GM12878 (cell line): ENCODE data around the gene SHC2. TPM values are rescaled to one million over a fixed set of nuclear protein-coding genes. Genes with fewer than 3 reads are reported as not detected.

Source experiments
- ATAC-seq: fragments of 200-7000 bp; cut with Tn5 transposase; 3 replicates; pipeline ENCODE4 v1.9.1; 2020; ENCODE audit warnings: mild to moderate bottlenecking, moderate library complexity
- BruUV-seq: library from RNA; stranded (reverse); fragments of 400-500 nt; replicated peaks from 2 replicates; lab custom pipeline; 2021; lab: Mats Ljungman, UMichigan
- CTCF ChIA-PET: fragments of 300-600 bp; sonication (Branson Sonifier 250); formaldehyde crosslinking; extraction: SDS; loops from one replicate; lab custom pipeline; 2021; ENCODE audit warnings: inconsistent platforms; lab: Yijun Ruan, JAX
- POLR2A ChIA-PET: fragments of 350-600 bp; formaldehyde crosslinking; extraction: SDS; loops from one replicate; lab custom pipeline; 2021; ENCODE audit warnings: inconsistent platforms; lab: Charles Lee
- RAD21 ChIA-PET: fragments of 300-600 bp; sonication (Branson Sonifier 250); formaldehyde crosslinking; loops from one replicate; lab custom pipeline; 2023; ENCODE audit warnings: antibody characterized with exemption; ENCODE audit not compliant: unreplicated experiment; lab: Charles Lee
- SMC1A ChIA-PET: fragments of 300-600 bp; sonication (Branson Sonifier 250); formaldehyde crosslinking; loops from one replicate; lab custom pipeline; 2023; ENCODE audit not compliant: unreplicated experiment, uncharacterized antibody; lab: Charles Lee
- DNase-seq: peaks from one replicate; pipeline ENCODE4 v3.0.0-alpha.2; 2011; ENCODE audit warnings: low read depth, low spot score
- FAIRE-seq: peaks from 3 replicates; lab custom pipeline; 2011; peaks lifted over from hg19 to GRCh38; lab: Jason Lieb, UNC
- H2AFZ ChIP-seq: 2 replicates; pipeline ENCODE4 v1.6.0; 2011; ENCODE audit warnings: low read depth, low read length, control low read depth; ENCODE audit not compliant: control insufficient read depth
- H3K27ac ChIP-seq: 2 replicates; pipeline ENCODE4 v1.5.1; 2011; ENCODE audit warnings: control low read depth; ENCODE audit not compliant: control insufficient read depth, insufficient read depth
- H3K27me3 ChIP-seq, 2 experiments: replicated peaks in 1 of 2; 2 replicates each; pipeline versions ENCODE4 v1.6.0 to v1.6.1; 2011; ENCODE audit warnings: low read length in 1 of 2; ENCODE audit not compliant: control insufficient read depth in 2 of 2, insufficient read depth in 2 of 2
- H3K36me3 ChIP-seq, 2 experiments: 2 replicates each; pipeline ENCODE4 v1.5.1; 2011; ENCODE audit warnings: low read length in 1 of 2; ENCODE audit not compliant: control insufficient read depth in 2 of 2, insufficient read depth in 2 of 2
- H3K4me1 ChIP-seq: 2 replicates; pipeline ENCODE4 v1.6.1; 2011; ENCODE audit warnings: mild to moderate bottlenecking, low read length, moderate library complexity, mixed read lengths; ENCODE audit not compliant: control insufficient read depth, insufficient read depth
- H3K4me2 ChIP-seq: 2 replicates; pipeline ENCODE4 v1.6.0; 2011; ENCODE audit warnings: control low read depth; ENCODE audit not compliant: control insufficient read depth, insufficient read depth
- H3K4me3 ChIP-seq: fragments of 200-600 bp; sonication (generic); 2 replicates; pipeline ENCODE4 v1.5.1; 2016
- H3K79me2 ChIP-seq: 2 replicates; pipeline ENCODE4 v1.6.0; 2011; ENCODE audit warnings: low read length; ENCODE audit not compliant: control insufficient read depth, insufficient read depth
- H3K9ac ChIP-seq: 2 replicates; pipeline ENCODE4 v1.8.0; 2011; ENCODE audit warnings: low read length, control low read depth, mixed read lengths; ENCODE audit not compliant: control insufficient read depth, insufficient read depth
- H3K9me3 ChIP-seq: replicated peaks from 3 replicates; pipeline ENCODE4 v1.5.1; 2011; ENCODE audit warnings: mild to moderate bottlenecking, low read length; ENCODE audit not compliant: control insufficient read depth, insufficient read depth
- H4K20me1 ChIP-seq: 2 replicates; pipeline ENCODE4 v1.6.0; 2011; ENCODE audit not compliant: control insufficient read depth, insufficient read depth
- ATF7 ChIP-seq: fragments of 450-650 bp; IDR thresholded peaks from 2 replicates; pipeline ENCODE4 v1.6.1; 2016; ENCODE audit warnings: low read depth, mild to moderate bottlenecking
- BACH1 ChIP-seq: fragments of 450-650 bp; IDR thresholded peaks from 2 replicates; pipeline ENCODE4 v1.6.1; 2017; ENCODE audit warnings: mild to moderate bottlenecking, borderline replicate concordance
- CBFB ChIP-seq: IDR thresholded peaks from 2 replicates; pipeline ENCODE4 v1.6.1; 2016; ENCODE audit warnings: antibody characterized with exemption, low read depth
- CBX3 ChIP-seq: fragments of 200-600 bp; sonication (generic); IDR thresholded peaks from 2 replicates; pipeline ENCODE4 v1.6.1; 2016; ENCODE audit warnings: low read depth, borderline replicate concordance
- EED ChIP-seq: sonication (generic); IDR thresholded peaks from 2 replicates; pipeline ENCODE4 v1.6.1; 2016; ENCODE audit warnings: antibody characterized with exemption, low read depth
- GABPA ChIP-seq: IDR thresholded peaks from 2 replicates; pipeline ENCODE4 v1.6.1; 2014; ENCODE audit warnings: antibody characterized with exemption, low read depth, mild to moderate bottlenecking, inconsistent platforms
- JUNB ChIP-seq: IDR thresholded peaks from 2 replicates; pipeline ENCODE4 v1.6.1; 2016; ENCODE audit warnings: antibody characterized with exemption, mild to moderate bottlenecking
- KLF5 ChIP-seq: fragments of 450-650 bp; IDR thresholded peaks from 2 replicates; pipeline ENCODE4 v1.6.1; 2014; ENCODE audit warnings: mild to moderate bottlenecking; ENCODE audit not compliant: partially characterized antibody
- MYC ChIP-seq: IDR thresholded peaks from 2 replicates; pipeline ENCODE4 v1.6.1; 2011; ENCODE audit warnings: mild to moderate bottlenecking, low read length, moderate library complexity, inconsistent platforms; ENCODE audit not compliant: insufficient read depth, insufficient replicate concordance, insufficient read length, severe bottlenecking
- NR2C1 ChIP-seq: fragments of 450-650 bp; IDR thresholded peaks from 2 replicates; pipeline ENCODE4 v1.6.1; 2017; ENCODE audit warnings: antibody characterized with exemption, mild to moderate bottlenecking, moderate library complexity
- RAD21 ChIP-seq: IDR thresholded peaks from 2 replicates; pipeline ENCODE4 v1.6.1; 2011; ENCODE audit warnings: mild to moderate bottlenecking, low read depth, low read length, moderate library complexity; ENCODE audit not compliant: insufficient read depth
- RFX5 ChIP-seq: IDR thresholded peaks from 2 replicates; pipeline ENCODE4 v1.6.1; 2011; ENCODE audit warnings: low read depth, low read length, improper control_type of control experiment
- SMARCA5 ChIP-seq: fragments of 450-650 bp; IDR thresholded peaks from 2 replicates; pipeline ENCODE4 v1.6.1; 2017; ENCODE audit warnings: mild to moderate bottlenecking
- SUZ12 ChIP-seq: fragments of 200-600 bp; sonication (generic); IDR thresholded peaks from one replicate; pipeline ENCODE4 v1.6.1; 2018; ENCODE audit warnings: antibody characterized with exemption, mild to moderate bottlenecking; ENCODE audit not compliant: unreplicated experiment
- TBL1XR1 ChIP-seq: IDR thresholded peaks from 2 replicates; pipeline ENCODE4 v1.6.1; 2012; ENCODE audit warnings: low read depth, low read length, improper control_type of control experiment
- USF2 ChIP-seq: IDR thresholded peaks from 2 replicates; pipeline ENCODE4 v1.6.1; 2011; ENCODE audit warnings: low read depth, low read length, improper control_type of control experiment, borderline replicate concordance
- WGBS: methylation state at CpG from one replicate; pipeline ENCODE4 v1.1.6; 2016; ENCODE audit warnings: low lambda C conversion rate; ENCODE audit not compliant: insufficient replicate concordance, insufficient coverage; ENCODE audit errors: missing lambda C conversion rate; 5-methylcytosine and 5-hydroxymethylcytosine counted together
- in situ Hi-C: fragments of 300-500 bp; cut with MboI; formaldehyde crosslinking; loops from 9 replicates; pipeline ENCODE4 v1.14.3; 2018; ENCODE audit warnings: mixed read lengths
- intact Hi-C: fragments of 100-400 bp; cut with micrococcal nuclease; formaldehyde crosslinking; loops from one replicate; pipeline ENCODE4 v1.14.2; 2022; ENCODE audit not compliant: unreplicated experiment
- polyA plus RNA-seq, 11 experiments: library from polyadenylated mRNA; depleted of rRNA in 4 of 11; unstranded in 6 of 11; stranded (reverse) in 5 of 11; fragments of >200 nt; fragmentation: Nextera tagmentation in 4 of 11; fragmentation: Illumina TruSeq in 1 of 11; extraction: Ambion mirVana in 4 of 11; extraction: Trizol in 1 of 11; gene quantifications; 1 replicate in 1 of 11; 2 replicates in 10 of 11; pipeline versions ENCODE4 v1.2.1 to v1.2.3, GENCODE V29; 2011 to 2016; ENCODE audit warnings: inconsistent platforms in 2 of 11, missing spikeins in 2 of 11, low read depth in 1 of 11
- total RNA-seq, 4 experiments: library from RNA; depleted of rRNA in 3 of 4; stranded (reverse); fragments of >200 nt in 3 of 4; fragmentation: Illumina TruSeq in 1 of 4; extraction: Trizol in 1 of 4; gene quantifications; 2 replicates each; pipeline versions ENCODE4 v1.2.1 to v1.2.3, GENCODE V29; 2013 to 2021
- TF ChIP-seq, protein P1 (sequence below): fragments of 450-650 bp; IDR thresholded peaks from 2 replicates; pipeline ENCODE4 v1.6.1; 2016; ENCODE audit warnings: mild to moderate bottlenecking
- TF ChIP-seq, protein P2 (sequence below): IDR thresholded peaks from 2 replicates; pipeline ENCODE4 v1.6.1; 2012; ENCODE audit warnings: low read length, inconsistent platforms
- TF ChIP-seq, protein P3 (sequence below): fragments of 450-650 bp; IDR thresholded peaks from 2 replicates; pipeline ENCODE4 v1.6.1; 2018; ENCODE audit warnings: borderline replicate concordance, mild to moderate bottlenecking; ENCODE audit not compliant: partially characterized antibody

Gene SHC2
- total and polyA plus RNA-seq, 10 of the 15 experiments (the other 5 are each of a cell fraction or from before 2014, with no cell fraction given) = 0.08 TPM; not detected in 9

GRCh38 chr19:401866-402511 is 58.8 kb downstream of the SHC2 start:
- ChIA-PET RAD21 (no interaction called here), SMC1A (no interaction called here), CTCF (interaction anchor here (0.9 kb wide), 1 partner anchor 134 kb away, joined by 4 read pairs; no protein-coding TSS in a partner anchor), POLR2A (no interaction called here)
- in situ Hi-C loops (no loop called here), intact Hi-C loops (no loop called here)
- Histone ChIP-seq H2AFZ (no peak overlapping the region), H3K27ac (no peak overlapping the region), H3K4me1 (no peaks in the 10 kb centered on the region), H3K9me3 (no peaks in the 10 kb centered on the region; the same call in 2 of the 3 replicates), H3K27me3 (no peaks in the 10 kb centered on the region), H3K9ac (no peak overlapping the region), H4K20me1 (no peaks in the 10 kb centered on the region), H3K36me3 (no peaks in the 10 kb centered on the region), H3K4me3 (no peak overlapping the region), H3K4me2 (no peak overlapping the region), H3K79me2 (no peaks in the 10 kb centered on the region)
- TF ChIP-seq, protein P1, sequence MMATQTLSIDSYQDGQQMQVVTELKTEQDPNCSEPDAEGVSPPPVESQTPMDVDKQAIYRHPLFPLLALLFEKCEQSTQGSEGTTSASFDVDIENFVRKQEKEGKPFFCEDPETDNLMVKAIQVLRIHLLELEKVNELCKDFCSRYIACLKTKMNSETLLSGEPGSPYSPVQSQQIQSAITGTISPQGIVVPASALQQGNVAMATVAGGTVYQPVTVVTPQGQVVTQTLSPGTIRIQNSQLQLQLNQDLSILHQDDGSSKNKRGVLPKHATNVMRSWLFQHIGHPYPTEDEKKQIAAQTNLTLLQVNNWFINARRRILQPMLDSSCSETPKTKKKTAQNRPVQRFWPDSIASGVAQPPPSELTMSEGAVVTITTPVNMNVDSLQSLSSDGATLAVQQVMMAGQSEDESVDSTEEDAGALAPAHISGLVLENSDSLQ = no peak
- TF ChIP-seq MYC (no peak), USF2 (no peak), ATF7 (no peak), CBX3 (no peak), SUZ12 (no peak), RAD21 (no peak), NR2C1 (no peak), KLF5 (no peak), RFX5 (no peak), CBFB (no peak), JUNB (no peak), GABPA (no peak), EED (no peak), TBL1XR1 (no peak), BACH1 (no peak), SMARCA5 (no peak)
- TF ChIP-seq, protein P2, sequence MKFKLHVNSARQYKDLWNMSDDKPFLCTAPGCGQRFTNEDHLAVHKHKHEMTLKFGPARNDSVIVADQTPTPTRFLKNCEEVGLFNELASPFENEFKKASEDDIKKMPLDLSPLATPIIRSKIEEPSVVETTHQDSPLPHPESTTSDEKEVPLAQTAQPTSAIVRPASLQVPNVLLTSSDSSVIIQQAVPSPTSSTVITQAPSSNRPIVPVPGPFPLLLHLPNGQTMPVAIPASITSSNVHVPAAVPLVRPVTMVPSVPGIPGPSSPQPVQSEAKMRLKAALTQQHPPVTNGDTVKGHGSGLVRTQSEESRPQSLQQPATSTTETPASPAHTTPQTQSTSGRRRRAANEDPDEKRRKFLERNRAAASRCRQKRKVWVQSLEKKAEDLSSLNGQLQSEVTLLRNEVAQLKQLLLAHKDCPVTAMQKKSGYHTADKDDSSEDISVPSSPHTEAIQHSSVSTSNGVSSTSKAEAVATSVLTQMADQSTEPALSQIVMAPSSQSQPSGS = no peak
- TF ChIP-seq, protein P3, sequence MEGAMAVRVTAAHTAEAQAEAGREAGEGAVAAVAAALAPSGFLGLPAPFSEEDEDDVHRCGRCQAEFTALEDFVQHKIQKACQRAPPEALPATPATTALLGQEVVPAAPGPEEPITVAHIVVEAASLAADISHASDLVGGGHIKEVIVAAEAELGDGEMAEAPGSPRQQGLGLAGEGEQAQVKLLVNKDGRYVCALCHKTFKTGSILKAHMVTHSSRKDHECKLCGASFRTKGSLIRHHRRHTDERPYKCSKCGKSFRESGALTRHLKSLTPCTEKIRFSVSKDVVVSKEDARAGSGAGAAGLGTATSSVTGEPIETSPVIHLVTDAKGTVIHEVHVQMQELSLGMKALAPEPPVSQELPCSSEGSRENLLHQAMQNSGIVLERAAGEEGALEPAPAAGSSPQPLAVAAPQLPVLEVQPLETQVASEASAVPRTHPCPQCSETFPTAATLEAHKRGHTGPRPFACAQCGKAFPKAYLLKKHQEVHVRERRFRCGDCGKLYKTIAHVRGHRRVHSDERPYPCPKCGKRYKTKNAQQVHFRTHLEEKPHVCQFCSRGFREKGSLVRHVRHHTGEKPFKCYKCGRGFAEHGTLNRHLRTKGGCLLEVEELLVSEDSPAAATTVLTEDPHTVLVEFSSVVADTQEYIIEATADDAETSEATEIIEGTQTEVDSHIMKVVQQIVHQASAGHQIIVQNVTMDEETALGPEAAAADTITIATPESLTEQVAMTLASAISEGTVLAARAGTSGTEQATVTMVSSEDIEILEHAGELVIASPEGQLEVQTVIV = no peak
- 52% methylated on average over 32 of the region's 38 CpGs for WGBS
- ATAC-seq (no peak), DNase-seq (no peak), FAIRE-seq (no peak)
- no TSS peak for BruUV-seq
